HCT116 (cell line): ENCODE data around the gene ANAPC2.

Source experiments
- EZH2phosphoT487 ChIP-seq: fragments of 200-600 bp; IDR thresholded peaks from 2 replicates; pipeline ENCODE4 v1.6.1; 2018; ENCODE audit warnings: antibody characterized with exemption, borderline replicate concordance
- ZBTB33 ChIP-seq: IDR thresholded peaks from 2 replicates; pipeline ENCODE4 v1.6.1; 2011; ENCODE audit warnings: mild to moderate bottlenecking, low read length, moderate library complexity; ENCODE audit not compliant: insufficient replicate concordance; ENCODE audit errors: extremely low read depth

DNA sequence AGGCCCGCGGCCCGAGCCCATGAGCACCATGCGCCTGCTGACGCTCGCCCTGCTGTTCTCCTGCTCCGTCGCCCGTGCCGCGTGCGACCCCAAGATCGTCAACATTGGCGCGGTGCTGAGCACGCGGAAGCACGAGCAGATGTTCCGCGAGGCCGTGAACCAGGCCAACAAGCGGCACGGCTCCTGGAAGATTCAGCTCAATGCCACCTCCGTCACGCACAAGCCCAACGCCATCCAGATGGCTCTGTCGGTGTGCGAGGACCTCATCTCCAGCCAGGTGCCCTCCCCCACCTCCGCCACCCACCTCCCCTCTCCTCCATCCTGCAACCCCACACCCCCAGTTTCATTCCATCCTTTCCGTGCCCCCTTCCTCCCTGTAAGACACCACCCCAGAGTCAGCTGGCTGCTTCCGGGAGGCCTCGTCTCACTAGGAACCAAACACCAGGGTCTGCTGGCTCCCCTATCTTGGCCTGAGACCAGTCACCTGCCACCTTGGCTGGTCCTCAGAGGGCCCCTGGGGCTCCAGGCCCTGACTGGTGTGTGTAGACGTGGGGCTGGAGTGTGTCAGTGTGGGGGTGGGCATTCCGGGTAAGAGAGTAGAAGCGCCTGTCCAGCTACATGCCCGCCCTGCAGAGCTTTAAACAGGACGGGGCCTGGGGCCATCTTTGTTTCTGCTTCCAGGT, 48.8 kb downstream of the ANAPC2 start:
- no peak for TF ChIP-seq ZBTB33
- TF ChIP-seq EZH2phosphoT487, result no peak
